Measurements from ENCODE around the gene HMCES. TPM values are rescaled to one million over a fixed set of nuclear protein-coding genes. Genes with fewer than 3 reads are reported as not detected.
"Not testable (repeated sequence)": the region's sequence is repeated elsewhere in the genome, so short reads cannot be mapped to it uniquely, and the experiment has no call there.

The HMCES gene
- total RNA-seq, 1 donor, result 37.9 TPM

DNA sequence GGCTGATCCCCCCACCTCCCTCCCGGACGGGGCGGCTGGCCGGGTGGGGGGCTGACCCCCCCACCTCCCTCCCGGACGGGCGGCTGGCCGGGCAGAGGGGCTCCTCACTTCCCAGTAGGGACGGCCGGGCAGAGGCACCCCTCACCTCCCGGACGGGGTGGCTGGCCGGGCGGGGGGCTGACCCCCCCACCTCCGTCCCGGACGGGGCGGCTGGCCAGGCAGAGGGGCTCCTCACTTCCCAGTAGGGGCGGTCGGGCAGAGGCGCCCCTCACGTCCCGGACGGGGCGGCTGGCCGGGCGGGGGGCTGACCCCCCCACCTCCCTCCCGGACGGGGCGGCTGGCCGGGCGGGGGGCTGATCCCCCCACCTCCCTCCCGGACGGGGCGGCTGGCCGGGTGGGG is 60.5 kb downstream of the HMCES start:
- H3K4me1 ChIP-seq (ENCODE audit: insufficient read depth, low read length); H3K27me3 ChIP-seq (ENCODE audit: insufficient read depth, low read length); H3K4me3 ChIP-seq (ENCODE audit: low read length); H3K9me3 ChIP-seq (ENCODE audit: low read depth, low read length): not testable (repeated sequence)

DNA sequence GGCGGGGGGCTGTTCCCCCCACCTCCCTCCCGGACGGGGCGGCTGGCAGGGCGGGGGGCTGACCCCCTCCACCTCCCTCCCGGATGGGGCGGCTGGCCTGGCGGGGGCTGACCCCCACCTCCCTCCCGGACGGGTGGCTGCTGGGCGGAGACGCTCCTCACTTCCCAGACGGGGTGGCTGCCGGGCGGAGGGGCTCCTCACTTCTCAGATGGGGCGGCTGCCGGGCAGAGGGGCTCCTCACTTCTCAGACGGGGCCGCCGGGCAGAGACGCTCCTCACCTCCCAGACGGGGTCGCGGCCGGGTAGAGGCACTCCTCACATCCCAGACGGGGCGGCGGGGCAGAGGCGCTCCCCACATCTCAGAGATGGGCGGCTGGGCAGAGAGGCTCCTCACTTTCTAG is 61.2 kb downstream of the HMCES start:
- peaks cover 11% of the 10 kb centered on the region for H3K4me1 ChIP-seq (ENCODE audit: insufficient read depth, low read length)
- not testable (repeated sequence) for H3K9me3 ChIP-seq (ENCODE audit: low read depth, low read length)

DNA sequence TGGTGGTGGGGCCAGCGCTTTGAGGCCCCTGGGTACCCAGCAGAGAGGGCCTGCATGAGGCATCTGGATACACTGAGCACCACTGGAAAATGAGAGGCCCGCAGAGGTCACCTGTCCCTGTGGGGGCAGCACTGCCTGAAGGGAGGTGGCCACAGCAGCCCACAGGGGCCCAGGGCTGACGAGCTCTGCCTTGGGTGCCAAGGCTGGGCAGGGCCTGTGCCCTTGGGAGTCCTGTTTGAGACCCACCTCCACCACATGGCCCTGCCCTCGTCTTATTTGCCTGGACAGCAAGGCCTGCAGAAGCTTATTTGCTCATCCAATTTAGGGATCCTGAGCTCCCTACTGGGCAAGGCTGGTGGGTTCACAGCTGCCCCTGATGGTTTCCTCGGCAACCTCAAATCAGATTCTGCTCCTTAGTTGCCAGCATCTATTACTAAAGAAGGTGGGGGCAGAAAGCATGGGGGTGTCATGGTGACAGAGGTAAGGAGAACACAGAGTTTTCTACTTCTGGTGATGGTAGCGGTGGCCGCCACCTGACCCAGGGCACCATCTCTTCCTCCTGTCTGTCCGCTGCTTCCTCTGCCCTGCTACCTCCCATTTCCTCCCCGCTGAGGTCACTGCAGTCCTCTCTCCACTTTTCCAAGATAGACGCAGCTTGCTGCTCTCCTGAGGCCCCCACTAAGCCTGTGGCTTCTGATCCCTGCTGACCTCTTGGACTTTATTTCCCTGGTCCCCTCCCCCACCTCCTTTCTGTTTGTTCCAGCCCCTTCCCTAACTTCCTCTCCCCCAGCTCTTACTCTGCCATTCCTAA is 62.9 kb downstream of the HMCES start:
- H3K4me3 ChIP-seq (ENCODE audit: low read length), result no peak overlapping the region
- peaks cover 11% of the 10 kb centered on the region for H3K4me1 ChIP-seq (ENCODE audit: insufficient read depth, low read length)
- H3K27me3 ChIP-seq (ENCODE audit: insufficient read depth, low read length), result peaks cover 4% of the 10 kb centered on the region
- H3K9me3 ChIP-seq (ENCODE audit: low read depth, low read length), result no peaks in the 10 kb centered on the region

More for the DNA sequence above, 61.2 kb downstream of the HMCES start:
- not testable (repeated sequence) for H3K4me3 ChIP-seq (ENCODE audit: low read length); H3K27me3 ChIP-seq (ENCODE audit: insufficient read depth, low read length)

DNA sequence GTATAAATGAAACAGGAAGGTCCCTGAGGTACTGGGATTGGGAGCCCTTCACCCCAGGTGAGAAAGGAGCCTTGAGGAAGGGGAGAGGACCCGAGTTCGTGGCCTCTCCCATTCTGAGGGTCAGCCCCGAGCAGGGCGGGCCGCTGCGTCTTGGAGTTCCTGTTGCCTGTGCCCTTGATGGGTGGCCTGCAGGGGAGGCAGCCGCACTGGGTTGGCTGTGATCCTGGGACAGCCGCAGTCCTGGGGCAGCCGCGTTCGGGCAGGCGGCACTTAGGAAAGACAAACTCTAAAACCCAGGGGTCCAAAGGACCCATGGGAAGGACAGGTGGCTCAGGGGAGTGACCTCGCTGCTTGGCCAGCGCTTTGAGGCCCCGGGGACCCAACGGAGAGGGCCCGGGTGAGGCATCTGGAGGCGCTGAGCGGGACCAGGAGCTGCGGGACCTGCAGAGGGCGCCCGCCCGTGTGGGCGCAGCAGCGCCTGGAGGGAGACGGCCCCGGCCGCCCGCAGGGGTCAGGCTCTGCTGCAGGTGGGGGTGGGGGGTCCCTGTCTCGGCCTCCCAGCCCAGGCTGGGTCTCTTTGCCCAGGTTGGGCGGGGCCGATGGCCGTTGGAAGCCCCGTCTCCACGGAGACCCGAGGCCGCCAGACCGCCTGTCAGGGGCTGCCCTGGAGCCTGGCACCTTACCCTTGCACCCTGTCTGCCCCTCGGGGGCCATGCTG is 65.1 kb downstream of the HMCES start:
- H3K4me1 ChIP-seq (ENCODE audit: insufficient read depth, low read length), result peaks cover 11% of the 10 kb centered on the region
- H3K4me3 ChIP-seq (ENCODE audit: low read length), result no peak overlapping the region

DNA sequence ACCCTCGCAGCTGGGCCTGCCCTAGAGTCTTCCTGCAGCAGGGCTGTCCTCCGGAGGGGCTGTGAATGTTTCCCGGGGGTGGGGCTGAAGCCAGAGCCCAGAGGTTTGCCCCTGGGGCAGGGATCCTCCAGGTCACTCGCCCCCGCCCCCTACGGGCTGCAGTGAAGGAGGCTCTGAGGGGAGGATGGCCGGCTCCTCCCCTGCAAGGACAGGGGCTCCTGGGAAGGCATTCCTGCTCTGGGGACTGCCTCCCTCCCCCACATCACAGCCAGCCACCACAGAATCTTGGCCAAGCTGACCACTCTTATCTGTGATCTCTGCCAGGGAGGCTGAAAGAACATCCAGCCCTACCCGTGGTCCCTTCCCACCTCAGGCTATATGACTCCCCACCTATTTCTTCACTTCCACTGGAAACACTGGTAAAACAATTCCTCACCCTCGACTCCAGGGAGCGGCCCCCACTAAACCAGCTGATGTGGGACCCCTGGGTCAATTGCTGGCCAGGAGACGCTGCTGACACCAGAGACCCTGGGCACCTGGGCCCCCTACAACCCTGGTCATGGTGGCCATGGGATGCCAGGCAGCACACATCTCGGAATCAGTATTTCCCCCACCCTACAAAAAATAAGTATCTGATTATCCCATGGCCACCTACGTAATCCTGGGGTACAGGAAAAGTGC is 66.0 kb downstream of the HMCES start:
- H3K4me1 ChIP-seq (ENCODE audit: insufficient read depth, low read length), result peaks cover 19% of the 10 kb centered on the region
- no peaks in the 10 kb centered on the region for H3K9me3 ChIP-seq (ENCODE audit: low read depth, low read length)
- H3K27me3 ChIP-seq (ENCODE audit: insufficient read depth, low read length), result peaks cover 4% of the 10 kb centered on the region
- H3K4me3 ChIP-seq (ENCODE audit: low read length), result no peak overlapping the region

More for the DNA sequence above, 65.1 kb downstream of the HMCES start:
- Histone ChIP-seq H3K9me3 (ENCODE audit: low read depth, low read length) (no peaks in the 10 kb centered on the region), H3K27me3 (ENCODE audit: insufficient read depth, low read length) (peaks cover 4% of the 10 kb centered on the region)

DNA sequence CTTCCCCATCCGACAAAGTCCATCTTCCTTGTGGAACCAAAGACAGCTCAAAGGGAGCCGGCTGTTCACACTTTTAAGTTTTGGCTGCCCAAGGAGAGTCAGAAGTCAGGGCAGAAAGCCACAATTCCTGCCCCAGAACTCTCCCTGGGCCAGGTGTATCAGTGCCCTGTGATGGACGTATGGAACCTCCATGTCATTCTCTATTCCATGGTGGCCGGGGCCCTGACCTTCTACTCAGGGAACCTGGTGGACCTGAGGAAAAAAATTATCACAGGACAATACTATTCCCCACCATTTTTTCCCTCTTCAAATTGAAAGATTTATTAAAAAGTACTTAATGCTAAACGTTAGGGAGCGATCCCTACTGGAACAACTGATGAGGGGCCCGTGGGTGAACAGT is 66.6 kb downstream of the HMCES start:
- H3K4me3 ChIP-seq (ENCODE audit: low read length), result no peak overlapping the region
- H3K4me1 ChIP-seq (ENCODE audit: insufficient read depth, low read length), result peaks cover 20% of the 10 kb centered on the region
- no peaks in the 10 kb centered on the region for H3K9me3 ChIP-seq (ENCODE audit: low read depth, low read length)
- peaks cover 4% of the 10 kb centered on the region for H3K27me3 ChIP-seq (ENCODE audit: insufficient read depth, low read length)

DNA sequence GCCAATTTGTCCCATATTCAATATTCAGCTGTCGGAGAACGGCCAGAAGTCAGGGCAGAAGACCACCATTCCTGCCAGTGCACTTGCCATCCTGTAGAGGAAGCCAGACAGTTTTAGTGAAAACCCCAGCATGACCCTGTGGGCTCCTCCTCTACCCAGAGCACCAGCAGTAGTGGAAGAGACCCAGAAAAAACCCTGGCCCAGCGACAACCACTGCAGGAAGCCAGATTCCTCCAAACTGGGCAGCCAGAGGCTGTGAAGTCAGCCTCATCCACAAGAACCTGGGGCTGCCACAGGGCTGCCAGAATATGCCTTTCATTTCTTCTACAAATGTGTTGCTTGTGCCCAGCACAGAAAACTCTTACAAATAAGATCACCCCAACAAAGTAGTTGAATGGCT is 67.3 kb downstream of the HMCES start:
- H3K4me3 ChIP-seq (ENCODE audit: low read length), result no peak overlapping the region
- no peaks in the 10 kb centered on the region for H3K9me3 ChIP-seq (ENCODE audit: low read depth, low read length)
- H3K27me3 ChIP-seq (ENCODE audit: insufficient read depth, low read length), result peaks cover 4% of the 10 kb centered on the region
- peaks cover 20% of the 10 kb centered on the region for H3K4me1 ChIP-seq (ENCODE audit: insufficient read depth, low read length)

DNA sequence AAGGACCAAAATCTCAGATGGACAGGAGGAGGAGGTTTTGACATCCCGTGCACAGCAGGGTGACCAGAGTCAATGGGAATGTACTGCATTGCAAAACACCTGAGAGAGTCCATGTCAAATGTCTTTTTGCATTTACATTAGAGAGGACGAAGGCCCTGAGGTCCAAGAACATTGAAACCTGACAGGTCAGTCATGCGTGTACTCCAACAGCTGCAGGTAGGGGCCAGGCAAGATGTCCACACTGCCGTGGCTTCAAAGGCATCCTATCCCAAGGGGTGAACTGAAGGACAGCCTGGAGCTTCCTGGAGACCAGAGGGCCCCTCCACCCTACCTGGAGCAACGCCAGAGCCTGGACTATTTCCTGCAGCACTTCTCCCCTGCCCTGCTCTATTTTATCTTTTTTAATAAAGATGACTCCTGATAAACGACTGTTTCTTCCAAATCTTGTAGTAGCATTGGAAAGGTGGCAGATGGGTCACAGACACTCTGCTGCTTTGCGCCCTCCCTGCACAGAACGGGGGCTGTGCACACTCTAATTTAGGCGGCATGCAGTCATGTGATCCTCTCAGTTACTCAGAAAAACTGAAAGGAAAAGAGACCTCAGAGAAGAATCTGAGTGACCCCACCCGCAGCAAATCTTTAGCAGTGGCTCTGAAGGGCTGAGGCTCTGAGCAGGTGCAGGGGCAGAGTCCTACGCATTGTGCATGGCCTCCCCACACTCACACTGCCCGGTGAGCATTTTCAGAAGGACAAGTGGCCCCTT is 68.2 kb downstream of the HMCES start:
- Histone ChIP-seq H3K9me3 (ENCODE audit: low read depth, low read length) (no peaks in the 10 kb centered on the region), H3K27me3 (ENCODE audit: insufficient read depth, low read length) (peaks cover 4% of the 10 kb centered on the region), H3K4me1 (ENCODE audit: insufficient read depth, low read length) (peaks cover 20% of the 10 kb centered on the region), H3K4me3 (ENCODE audit: low read length) (no peak overlapping the region)

DNA sequence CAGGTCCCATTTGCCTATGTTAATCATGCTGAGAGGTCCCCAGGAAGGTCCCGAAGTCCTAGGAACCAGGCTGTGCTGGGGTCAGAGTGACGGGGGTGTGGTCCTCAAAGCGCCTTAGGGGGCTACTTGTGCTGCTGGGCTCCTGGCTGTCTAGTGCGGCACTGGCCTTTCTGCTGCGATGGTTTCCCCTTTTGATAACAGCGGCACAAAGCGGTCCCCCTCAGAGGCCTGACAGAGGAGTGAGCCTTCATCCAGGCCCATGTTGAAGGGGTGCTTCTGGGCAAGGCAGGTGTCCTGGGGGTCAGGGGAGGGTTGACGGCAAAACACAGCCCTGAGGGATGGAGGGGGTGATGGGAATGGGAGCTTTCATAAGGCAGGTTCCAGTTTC is 68.8 kb downstream of the HMCES start:
- Histone ChIP-seq H3K4me3 (ENCODE audit: low read length) (no peak overlapping the region), H3K9me3 (ENCODE audit: low read depth, low read length) (no peaks in the 10 kb centered on the region), H3K4me1 (ENCODE audit: insufficient read depth, low read length) (peaks cover 20% of the 10 kb centered on the region), H3K27me3 (ENCODE audit: insufficient read depth, low read length) (peaks cover 4% of the 10 kb centered on the region)

DNA sequence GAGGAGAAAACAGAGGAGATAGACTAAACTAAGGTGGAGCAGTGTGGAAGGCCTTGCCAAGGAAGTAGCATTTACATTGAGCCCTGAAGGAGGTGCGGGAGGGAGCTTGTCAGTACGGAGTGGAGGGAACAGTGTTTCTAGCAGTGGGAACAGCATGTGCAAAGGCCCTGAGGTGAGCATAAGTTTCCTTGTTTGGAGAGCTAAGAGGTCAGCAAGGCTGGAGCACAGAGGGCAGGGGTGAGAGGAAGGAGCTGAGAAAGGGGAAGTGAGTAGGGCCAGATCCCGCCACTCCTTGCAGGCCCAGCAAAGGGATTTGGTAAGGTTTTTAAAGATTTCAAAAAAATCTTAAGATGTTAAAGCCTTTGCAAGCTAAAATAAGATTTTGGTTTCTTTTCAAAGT is 70.1 kb downstream of the HMCES start:
- Histone ChIP-seq H3K4me1 (ENCODE audit: insufficient read depth, low read length) (peaks cover 17% of the 10 kb centered on the region), H3K27me3 (ENCODE audit: insufficient read depth, low read length) (peaks cover 4% of the 10 kb centered on the region), H3K9me3 (ENCODE audit: low read depth, low read length) (no peaks in the 10 kb centered on the region), H3K4me3 (ENCODE audit: low read length) (no peak overlapping the region)

DNA sequence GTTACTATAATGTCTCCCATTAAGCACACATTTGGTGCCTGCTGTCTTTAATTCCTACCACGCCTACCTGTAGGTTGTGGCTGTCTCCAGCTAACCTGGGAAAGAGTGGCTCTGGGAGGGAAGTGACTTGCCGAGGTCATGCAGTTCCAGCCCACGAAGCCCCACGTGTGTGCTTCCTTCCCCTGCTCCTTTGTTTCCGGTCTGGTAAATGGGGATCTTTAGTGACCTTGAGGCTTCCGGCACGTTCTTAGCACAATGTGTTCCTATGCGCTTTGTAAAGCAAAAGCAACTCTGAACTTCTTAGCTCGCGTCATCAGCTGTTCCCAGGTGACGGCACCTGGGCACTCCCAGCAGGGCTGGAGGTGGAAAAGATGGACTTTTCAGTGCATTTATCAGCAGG is 70.5 kb downstream of the HMCES start:
- H3K4me3 ChIP-seq (ENCODE audit: low read length); H3K9me3 ChIP-seq (ENCODE audit: low read depth, low read length); H3K27me3 ChIP-seq (ENCODE audit: insufficient read depth, low read length): not testable (repeated sequence)
- peaks cover 13% of the 10 kb centered on the region for H3K4me1 ChIP-seq (ENCODE audit: insufficient read depth, low read length)

DNA sequence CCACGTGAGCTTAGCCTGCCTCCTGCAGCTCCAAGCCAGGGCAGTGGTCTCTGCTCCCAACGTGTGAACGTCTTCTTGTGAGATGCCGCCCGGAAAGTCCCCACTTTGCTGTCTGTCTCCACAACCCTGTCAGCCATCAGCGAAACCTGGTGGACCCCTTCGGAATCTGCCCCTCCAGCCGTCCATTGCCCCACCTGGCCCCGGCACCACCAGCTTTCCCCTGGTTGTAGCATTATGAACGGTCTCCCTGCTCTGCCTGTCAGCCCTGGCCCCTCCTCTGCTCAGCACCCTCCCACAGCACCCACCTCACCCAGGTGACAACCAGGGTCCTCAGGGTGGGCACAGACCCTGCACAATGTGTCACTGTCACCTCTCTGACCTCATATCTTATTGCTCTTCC is 71.1 kb downstream of the HMCES start:
- Histone ChIP-seq H3K4me3 (ENCODE audit: low read length) (no peak overlapping the region), H3K9me3 (ENCODE audit: low read depth, low read length) (no peaks in the 10 kb centered on the region), H3K4me1 (ENCODE audit: insufficient read depth, low read length) (peaks cover 9% of the 10 kb centered on the region), H3K27me3 (ENCODE audit: insufficient read depth, low read length) (no peaks in the 10 kb centered on the region)

DNA sequence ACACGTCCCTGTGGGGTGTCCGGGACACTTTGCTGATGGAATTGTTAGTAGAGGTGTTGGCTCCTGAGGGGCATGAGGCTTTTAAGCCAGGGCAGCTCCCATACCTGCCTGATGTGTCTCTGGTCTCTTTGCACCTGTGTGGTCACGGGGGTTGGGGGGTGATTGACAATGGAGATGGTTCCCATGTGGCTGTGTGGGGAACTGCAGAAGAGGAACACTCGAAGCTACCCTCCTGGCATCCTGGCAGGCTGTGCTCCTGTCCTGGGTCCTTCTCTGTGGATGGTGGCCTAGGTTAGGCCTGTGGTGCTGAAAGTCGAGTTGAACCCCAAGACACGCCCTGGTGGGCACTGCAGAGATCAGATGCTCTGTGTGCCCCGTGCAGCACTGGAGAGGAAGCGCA is 73.4 kb downstream of the HMCES start:
- Histone ChIP-seq H3K9me3 (ENCODE audit: low read depth, low read length) (no peaks in the 10 kb centered on the region), H3K4me3 (ENCODE audit: low read length) (no peak overlapping the region), H3K27me3 (ENCODE audit: insufficient read depth, low read length) (no peaks in the 10 kb centered on the region), H3K4me1 (ENCODE audit: insufficient read depth, low read length) (peaks cover 9% of the 10 kb centered on the region)

DNA sequence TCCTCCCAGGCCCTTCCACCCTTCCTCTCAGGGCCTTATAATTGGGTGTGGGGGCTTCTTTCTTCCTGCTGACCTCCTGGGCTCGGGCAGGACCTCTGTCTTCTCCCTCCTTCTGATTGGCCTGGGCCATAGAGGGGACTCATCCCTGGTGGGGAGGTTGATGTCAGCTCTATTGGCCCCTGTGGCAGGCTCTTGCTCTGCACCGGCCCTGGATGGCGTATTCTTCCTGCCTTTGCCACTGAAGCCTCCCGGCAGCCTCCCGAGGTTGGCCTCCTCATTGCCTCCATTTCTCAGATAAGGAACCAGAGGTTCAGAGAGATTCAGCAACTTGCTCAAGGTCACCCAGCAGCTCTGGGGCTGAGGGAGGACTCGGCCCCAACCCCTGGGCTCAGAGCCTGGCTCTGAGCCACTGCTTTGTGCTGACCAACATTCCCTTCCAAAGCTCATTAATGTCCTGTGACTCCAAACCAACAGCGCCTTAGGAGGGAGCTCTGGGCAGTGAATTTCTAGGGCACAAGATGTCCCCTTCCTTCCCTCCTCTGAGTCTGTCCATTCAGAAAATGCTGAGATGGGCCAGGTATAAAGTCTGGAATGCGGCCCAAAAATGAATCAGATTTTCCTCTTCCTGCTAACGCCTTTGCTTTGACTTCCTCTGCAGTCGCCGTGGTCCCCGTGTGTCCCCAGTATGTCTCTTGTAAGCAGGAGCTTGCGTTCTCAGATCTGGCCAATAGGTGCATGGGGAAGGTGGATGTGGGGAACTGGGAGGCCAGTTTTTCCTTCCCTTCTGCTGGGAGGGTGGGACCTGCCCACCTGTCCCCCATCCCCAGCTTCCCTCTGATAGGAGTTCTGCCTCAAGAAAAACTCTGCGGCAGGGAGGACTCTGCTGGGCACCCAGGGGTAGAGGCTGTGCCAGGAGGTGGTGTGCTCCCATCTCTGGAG is 74.2 kb downstream of the HMCES start:
- no peaks in the 10 kb centered on the region for H3K9me3 ChIP-seq (ENCODE audit: low read depth, low read length)

More for the DNA sequence above, 74.2 kb downstream of the HMCES start:
- no peak overlapping the region for H3K4me3 ChIP-seq (ENCODE audit: low read length)
- no peaks in the 10 kb centered on the region for H3K27me3 ChIP-seq (ENCODE audit: insufficient read depth, low read length)
- peaks cover 9% of the 10 kb centered on the region for H3K4me1 ChIP-seq (ENCODE audit: insufficient read depth, low read length)
